GM21576 (cell line): ENCODE data around the gene GBP3.
"Not testable (repeated sequence)": the region's sequence is repeated elsewhere in the genome, so short reads cannot be mapped to it uniquely, and the experiment has no call there.

Experiments
- ATAC-seq: cut with Tn5 transposase; IDR thresholded peaks from one replicate; pipeline ENCODE4 v1.9.1; 2021; ENCODE audit warnings: mild to moderate bottlenecking, moderate library complexity; ENCODE audit not compliant: unreplicated experiment

Gene GBP3

GRCh38 chr1:88979749-88980116 is 42.9 kb downstream of the GBP3 start:
- ATAC-seq = no peak

- ATAC-seq = no peak
Measured at GRCh38 chr1:88979054-88979748, 43.5 kb downstream of the GBP3 start.

GRCh38 chr1:88976235-88976634 is 46.4 kb downstream of the GBP3 start:
- no peak for ATAC-seq

- ATAC-seq = not testable (repeated sequence)
Measured at GRCh38 chr1:88974616-88975172, 48.0 kb downstream of the GBP3 start.

GRCh38 chr1:88973520-88974137 is 49.0 kb downstream of the GBP3 start:
- no peak for ATAC-seq

- no peak for ATAC-seq
Measured at GRCh38 chr1:88961647-88962275, 60.9 kb downstream of the GBP3 start.

GRCh38 chr1:88961081-88961480 is 61.6 kb downstream of the GBP3 start:
- ATAC-seq = no peak
